OCI-M2 (cell line): ENCODE measurements around the gene DAZAP1.

ENCODE experiments used
- DNase-seq: peaks from one replicate; lab custom pipeline; 2025; ENCODE audit not compliant: unreplicated experiment; lab: John Stamatoyannopoulos, UW

Gene DAZAP1

DNA sequence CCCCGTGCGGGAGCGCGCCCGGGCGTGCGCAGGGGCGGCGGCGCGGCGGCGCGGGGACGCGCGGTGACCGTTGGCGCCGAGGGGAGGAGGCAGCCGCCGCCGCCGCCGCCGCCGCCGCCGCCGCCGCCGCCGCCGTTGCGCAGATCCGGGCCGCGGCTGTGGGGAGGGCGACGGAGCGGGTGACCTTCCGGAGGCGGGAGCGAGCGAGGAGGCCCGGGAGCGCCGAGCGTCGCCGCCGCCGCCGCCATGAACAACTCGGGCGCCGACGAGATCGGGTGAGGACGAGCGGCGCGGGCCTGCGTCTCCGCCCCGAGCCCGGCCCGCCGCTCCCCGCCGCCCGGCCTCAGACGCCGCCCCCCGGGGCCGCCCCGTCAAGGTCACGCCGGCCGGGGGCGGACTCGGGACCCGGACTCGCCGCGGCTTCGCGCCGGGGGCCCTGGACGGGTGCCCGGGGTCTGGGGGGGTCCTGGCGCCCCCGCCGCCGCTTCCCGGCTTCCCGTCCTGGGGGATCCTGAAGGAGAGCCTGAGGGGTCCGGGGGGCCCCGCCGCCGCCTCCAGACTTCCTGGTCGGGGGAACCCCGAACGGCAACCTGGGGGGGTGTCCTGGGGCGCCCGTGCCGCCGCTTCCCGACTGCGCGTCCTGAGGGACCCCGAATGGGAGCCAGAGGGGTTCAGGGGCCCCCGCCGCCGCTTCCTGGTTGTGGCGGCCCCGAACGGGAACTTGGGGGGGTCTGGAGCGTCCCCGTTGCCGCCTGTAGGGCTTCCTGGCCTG lies at the start of gene DAZAP1:
Gene DAZAP1 (plus strand): TSS at position 59 of the 772 bp plus-strand sequence. CDS start 188 bp downstream, at position 247.
- no peak for DNase-seq

DNA sequence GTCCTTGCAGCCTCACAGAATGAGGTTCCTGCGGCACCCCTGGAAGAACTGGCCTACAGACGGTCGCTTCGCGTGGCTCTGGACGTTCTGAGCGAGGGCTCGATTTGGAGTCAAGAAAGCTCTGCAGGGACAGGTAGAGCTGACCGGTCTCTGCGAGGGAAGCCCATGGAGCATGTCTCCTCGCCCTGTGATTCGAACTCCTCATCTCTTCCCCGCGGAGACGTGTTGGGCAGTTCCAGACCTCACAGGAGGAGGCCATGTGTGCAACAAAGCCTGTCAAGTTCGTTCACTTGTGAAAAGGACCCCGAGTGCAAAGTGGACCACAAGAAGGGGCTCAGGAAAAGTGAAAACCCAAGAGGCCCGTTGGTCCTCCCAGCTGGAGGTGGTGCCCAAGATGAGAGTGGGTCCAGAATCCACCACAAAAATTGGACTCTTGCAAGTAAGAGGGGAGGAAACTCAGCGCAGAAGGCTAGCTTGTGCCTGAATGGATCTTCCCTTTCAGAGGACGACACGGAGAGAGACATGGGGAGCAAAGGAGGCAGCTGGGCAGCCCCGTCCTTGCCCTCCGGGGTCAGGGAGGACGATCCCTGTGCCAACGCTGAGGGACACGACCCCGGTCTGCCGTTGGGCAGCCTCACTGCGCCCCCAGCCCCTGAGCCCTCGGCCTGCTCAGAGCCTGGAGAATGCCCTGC lies 47.1 kb upstream of the DAZAP1 start:
- no peak for DNase-seq

DNA sequence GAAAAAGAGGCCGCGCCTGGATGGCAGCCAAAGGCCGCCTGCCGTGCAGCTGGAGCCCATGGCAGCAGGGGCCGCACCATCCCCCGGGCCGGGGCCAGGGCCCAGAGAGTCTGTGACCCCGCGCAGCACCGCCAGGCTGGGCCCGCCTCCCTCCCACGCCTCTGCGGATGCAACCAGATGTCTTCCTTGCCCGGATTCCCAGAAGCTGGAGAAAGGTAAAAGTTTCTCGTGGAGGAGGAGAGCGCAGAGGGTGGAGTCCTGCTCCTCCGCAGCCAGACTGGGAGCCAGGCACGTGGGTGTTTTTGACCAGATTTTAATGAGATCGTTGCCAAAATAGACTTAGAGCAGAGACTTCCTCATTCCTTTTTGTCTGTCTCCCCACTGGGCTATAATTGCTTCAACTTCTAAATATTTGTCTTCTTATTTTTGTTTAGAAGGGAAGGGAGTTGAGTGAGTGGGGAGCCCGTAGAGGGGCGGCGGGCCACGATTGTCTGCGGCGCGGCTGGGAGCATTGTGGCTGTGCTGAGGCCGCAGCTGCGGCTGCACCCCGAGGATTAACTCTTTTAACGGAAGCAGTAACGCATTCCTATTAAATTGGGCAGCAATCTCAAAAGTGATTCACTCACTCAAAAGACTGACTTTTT lies 46.4 kb upstream of the DAZAP1 start:
- DNase-seq: no peak

DNA sequence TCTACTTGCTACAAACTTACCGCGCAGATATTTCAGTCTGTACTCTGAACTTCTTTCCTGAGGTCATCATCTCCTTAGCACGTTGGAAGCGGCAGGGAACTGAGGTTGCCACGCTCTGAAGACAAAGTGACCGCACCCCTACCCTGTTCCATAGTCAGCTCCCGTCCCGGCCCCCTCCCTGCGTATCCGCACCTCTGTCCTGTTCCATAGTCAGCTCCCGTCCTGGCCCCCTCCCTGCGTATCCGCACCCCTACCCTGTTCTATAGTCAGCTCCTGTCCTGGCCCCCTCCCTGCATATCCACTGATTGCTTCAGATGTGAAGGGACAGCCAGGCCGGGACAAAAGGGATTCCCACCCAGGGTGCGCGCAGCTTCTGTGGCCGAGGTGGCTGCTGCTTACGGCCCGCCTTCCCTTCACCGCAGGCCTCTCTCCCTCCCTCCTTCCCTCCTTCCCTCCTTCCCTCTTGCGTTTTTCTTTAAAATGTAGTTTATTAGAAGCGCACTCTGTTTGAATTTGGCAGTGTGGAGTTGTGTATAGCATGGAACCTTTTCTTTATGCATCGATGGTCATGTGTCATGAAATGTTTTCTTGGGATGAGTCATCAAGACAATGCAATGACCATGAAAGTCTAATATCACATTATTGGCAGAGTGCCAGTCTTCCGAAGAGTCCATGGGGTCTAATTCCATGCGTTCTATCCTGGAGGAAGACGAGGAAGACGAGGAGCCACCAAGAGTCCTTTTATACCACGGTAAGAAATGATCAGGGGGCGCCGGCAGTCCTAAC lies 45.6 kb upstream of the DAZAP1 start:
- DNase-seq: no peak

DNA sequence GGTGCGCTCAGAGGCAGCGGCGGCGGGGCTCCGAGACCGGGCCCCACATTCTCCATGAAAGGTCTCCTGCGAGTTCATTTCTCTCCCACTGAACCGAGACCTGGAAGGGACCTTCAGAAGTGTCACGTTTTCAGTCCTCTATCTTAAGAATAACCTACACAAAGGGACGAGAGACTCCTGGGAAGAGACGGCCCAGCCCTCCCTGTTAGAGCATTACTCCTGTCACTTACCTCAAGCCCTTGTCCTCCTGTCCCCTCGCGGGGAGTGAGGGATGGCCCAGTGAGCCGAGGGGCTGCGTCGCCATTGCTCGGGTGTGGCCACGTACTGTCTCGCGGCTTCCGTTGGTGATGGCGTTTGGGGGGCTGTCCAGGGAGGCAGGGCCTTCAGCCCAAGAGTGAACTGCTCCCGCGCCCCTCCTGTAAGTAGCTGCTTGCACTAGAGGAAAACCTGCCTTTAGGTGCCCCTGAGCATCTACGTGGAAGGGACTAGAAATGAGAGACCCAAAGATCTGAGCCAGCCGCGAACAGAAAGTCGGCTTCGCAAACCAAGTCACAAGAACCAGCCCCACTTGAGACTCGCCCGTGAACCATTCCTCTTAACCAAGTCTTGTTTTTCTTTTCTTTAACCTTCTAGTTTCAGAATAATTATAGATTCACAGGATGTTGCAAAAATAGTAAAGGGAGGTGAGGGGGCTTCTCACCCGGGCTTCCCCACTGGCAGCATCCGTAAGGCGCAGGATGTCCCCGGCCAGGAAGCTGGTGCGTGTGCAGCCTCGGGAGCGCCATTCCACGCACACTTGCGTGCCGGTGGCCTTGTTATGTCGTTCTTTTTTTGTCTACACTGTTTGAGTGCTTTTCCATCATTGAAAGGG lies 44.8 kb upstream of the DAZAP1 start:
- no peak for DNase-seq

DNA sequence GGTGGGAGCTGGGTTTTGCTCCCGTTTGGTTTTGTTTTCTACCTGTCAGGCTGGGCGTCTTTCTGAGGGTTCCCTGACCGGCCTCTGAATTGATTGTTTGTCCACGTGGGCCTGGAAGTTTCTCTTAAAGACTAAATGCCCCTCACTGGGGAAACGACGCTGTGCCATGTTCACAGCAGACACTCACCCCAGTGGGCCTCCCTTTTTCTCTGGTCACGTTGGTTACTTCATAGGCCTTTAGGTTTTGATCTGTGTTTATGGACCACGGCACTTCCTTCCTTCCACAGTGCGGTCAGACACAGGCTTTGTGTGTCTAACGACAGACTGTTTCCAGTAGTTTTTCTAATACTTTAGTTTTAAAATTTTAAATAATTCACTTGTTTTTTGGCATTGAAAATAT lies 43.8 kb upstream of the DAZAP1 start:
- DNase-seq: no peak

DNA sequence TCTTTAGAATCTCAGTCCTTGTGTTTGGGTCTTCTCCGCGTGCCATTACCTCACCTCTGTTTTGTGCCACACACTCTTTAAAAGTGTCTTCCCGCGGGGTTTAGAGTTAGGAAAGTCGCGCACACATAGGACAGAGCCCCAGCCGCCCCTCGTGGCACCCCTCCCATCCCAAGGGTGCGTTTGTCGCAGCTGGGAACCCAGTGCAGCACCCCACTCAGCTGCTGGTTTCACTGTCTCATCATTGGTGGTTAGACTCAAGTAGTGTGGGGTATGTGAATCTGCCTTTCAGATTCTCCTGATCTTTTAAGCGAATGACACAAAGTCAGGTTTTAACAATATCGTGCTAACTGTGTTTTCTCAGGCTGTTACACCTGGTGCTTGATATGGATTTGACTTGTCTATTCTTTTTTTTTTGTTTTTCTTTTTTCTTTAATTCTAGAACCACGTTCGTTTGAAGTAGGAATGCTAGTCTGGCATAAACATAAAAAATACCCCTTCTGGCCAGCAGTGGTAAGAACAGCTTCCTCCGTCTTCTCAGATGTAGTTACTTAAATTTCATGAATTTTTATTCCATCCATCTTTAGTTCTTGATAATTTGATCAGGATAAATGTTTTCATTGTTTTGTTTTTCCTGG lies 43.2 kb upstream of the DAZAP1 start:
- DNase-seq: no peak

DNA sequence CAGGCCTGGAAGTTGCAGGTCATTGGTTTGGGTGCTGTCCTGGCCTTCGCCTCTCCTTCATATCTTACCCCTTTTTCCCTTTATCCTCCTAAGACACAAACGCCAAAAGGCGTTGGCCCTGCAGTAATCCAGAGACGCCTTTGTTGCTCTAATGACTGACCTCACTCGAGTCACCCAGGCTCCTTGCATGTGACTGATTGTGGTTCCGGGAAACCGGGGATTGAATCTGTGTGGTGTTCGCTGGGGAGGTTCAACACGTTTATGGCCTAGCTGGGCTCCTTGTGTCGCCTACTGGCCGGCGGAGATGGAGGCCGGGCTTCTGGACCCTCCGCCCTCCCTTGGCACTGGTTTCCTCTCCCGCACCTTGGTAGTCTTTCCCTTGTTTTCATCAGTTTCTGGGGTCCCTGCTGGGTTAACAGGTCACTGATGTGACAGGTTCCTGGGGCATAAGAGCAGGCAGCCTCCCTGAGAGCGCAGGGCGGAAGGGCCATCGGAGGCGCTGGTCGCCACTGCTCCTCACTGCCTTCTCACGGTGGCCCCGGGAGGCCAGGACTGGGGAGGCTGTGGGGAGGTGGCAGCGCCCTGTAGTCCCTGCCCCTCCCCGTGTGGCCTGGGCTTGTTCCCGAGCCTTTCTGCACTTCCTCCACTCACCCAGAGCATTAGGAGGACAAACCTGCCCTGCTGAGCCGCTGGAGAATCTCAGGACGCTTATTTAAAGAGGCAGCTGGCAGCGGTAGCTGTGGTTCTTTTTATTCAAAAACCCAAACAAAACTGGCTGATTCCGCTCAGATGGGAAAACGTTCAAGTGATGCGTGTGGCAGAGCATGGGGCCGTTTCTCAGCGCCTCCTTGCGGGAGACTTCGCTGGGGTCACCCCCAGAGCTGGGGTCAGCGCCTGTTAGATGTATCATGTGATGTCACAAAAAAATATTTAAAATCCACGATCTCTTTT lies 41.8 kb upstream of the DAZAP1 start:
- DNase-seq: no peak

DNA sequence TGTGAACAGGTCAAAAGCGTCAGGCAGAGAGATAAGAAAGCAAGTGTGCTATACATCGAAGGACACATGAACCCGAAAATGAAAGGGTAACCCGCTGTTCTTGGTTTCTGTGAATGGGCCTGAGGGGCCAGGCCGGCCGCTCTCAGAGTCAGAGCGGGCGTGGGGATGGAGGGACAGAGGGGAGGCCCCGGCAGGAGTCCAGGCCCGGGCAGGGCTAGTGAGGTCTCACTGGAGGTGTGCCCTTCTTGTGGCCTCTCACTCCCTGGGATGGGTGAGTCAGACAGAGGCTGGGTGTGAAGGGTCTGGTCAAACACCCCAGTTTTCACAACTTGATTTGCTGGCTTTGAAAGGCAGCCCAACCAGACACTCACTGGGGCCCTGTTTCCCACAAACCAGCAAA lies 41.1 kb upstream of the DAZAP1 start:
- DNase-seq: no peak

DNA sequence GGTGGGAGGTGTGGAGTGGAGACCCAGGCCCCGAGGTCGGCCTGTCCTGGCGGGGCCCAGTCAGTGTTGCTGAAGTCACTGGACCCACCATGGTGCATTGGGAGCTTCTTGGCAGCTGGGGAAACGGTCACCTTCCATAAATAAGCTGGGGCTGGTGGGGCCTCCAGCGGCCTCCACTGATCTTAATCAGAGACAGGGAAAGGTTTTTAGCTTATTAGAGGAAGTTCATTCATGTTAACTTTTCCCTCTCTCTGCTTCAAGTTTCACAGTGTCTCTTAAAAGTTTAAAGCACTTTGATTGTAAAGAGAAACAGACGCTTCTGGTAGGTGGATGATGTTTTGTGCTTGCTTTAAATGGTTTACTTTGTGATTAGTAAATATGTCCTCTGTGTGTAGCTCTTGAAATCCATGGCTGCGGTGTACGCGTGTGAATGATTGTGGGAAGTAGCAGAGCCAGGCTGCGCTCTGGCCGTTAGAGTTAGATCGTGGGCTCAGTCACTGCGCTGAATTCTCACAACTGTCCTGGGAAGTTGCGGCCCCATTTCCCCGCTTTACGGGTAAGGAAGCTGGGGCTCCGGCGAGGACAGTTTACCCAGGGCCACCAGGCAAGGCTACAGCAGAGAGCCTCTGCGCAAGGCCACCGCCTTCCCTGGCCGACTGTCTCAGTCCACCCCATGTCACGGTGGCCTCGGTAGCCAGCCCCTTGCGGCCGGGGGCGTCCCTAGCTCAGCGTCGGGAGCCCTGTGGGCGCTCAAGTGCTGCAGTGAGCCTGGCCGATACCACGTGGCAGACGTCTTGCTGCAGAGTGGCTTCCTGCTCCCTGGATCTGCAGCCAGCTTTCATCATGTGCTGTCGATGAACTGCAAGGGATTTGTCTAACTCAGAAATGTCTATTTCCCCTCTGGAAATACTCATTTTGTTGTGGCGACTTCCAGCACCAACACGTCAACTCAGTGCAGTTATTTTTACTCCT lies 40.2 kb upstream of the DAZAP1 start:
- DNase-seq: no peak

DNA sequence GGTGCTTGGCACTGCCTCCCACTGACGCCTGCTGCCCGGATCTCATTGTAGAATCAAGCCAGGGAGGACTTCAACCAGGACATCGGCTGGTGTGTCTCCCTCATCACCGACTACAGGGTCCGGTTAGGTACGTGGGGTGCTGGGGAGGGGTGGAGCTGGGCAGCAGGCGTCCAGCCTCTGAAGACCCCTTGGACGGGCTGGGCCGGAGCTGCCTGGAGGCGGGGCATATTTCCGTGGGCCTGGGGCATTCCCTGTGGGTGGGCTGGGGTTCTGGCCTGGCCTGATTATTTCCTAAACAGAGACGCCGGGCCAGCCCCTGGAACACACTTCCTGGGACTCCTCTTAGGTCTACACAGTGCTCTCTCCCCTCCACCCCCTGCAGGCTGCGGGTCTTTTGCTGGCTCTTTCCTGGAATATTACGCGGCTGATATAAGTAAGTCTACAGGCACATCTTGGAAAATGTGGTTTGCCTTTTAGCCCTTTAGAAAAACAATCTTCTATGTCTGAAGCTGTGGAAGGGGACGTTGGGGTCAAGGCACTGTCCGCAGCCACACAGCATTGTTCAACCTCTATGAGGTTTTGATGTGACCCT lies 38.1 kb upstream of the DAZAP1 start:
- no peak for DNase-seq

DNA sequence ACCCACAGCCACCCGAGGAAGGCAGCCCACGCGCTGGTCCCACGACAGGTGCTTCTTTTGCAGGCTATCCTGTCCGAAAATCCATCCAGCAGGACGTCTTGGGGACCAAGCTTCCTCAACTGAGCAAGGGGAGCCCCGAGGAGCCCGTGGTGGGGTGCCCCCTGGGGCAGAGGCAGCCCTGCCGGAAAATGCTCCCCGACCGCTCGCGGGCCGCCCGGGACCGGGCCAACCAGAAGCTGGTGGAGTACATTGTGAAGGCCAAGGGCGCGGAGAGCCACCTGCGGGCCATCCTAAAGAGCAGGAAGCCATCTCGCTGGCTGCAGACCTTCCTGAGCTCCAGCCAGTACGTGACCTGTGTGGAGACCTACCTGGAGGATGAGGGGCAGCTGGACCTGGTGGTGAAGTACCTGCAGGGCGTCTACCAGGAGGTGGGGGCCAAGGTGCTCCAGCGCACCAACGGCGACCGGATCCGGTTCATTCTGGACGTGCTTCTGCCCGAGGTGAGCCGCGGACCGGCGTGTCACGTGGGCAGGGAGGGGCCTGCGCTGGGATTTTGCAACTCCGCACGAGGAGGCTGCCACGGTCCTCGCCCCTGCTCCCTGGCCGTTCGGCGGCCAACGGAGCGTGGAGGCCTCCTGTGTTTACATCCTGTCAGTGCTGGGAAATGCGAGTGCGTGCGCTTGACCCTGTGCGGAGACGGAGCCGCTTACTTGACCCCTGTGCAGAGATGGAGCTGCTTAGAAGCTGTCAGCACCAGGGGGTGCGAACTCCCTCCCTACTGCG lies 36.6 kb upstream of the DAZAP1 start:
- DNase-seq: no peak

DNA sequence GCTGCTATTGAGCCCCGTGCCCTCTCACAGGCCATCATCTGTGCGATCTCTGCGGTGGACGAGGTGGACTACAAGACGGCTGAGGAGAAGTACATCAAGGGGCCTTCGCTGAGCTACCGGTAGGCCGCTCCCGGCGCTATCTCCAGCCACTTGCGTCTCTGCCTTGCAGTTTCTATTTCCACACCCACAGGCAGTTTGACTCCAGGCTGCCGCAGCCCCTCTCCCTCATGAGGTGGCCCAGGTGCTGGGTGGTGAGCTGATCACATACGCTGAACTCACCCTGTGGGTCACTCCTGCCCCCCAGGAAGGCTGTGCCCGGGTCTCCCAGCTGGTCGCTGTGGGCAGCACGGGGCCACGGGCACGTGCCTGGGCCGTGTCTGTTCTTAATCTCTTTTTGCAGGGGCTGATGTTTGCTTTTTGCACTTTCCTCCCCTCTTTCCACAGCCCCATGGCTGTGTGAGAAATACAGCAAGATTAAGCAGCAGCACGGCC lies 34.3 kb upstream of the DAZAP1 start:
- no peak for DNase-seq

DNA sequence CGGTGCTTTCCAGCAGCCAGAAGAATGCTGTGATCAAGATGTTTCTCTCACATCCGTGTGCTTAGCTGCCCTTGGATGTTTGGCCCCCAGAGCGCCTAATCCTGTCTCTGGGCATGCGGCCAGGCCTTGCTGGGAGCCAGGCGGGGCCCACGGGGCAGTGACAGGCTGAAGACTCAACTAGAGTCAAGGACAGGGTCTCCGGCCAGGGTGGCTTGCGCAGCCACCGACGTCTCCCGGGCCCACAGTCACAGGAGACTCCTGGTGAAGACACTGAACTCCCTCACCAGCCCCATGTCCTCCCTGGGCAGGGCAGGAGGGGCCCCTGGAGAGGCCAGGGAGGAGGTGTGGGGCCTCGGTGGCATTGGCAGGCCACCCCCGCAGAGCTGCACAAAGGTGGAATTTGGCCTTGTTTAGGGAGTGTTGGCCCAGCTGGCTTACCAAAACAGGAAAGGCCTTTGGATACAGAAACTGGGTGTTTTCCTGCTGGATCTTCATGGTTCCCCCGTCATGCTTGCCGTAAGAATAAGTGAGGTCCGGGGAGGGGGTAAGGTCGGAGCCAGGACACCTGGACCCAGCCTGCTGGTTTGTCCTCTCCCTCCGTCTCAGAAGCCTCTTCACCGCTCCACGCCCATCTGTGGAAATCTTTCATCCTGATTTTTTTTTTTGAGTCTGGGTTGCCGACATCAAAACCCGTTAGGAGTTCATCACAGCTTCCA lies 33.7 kb upstream of the DAZAP1 start:
- DNase-seq: no peak

DNA sequence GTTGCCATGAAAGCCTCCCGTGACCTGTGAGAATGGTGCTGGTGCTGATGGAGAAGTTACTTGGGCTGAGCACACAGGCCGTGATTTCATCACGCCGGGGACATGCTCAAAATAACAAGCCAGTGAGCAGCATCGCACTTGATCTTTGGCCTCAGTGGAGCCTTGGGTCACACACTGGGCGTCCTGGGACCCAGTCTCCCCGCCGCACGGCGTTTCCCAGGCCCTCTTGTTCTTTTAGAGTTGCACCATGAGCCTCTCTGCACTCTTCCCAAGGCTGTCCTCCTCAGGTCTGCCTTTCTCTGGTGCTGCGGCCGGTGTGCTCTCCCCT lies 33.2 kb upstream of the DAZAP1 start:
- no peak for DNase-seq

DNA sequence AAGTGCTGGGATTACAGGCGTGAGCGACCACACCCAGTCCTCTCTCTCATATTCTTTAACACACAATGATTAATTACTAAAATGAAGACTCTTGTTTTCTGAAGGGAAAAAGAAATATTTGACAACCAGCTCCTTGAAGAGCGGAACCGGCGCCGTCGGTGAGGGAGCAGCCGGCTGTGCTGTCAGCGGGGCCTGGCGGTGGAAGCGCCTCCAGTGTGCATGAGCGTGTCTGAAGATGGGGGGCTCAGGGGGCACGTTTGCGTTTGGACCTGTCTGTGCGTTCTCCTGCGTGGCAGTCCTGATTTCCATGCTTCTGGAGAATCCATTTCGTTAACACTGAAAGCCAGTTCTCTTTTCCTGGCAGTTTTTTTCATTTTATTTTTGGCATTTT lies 31.0 kb upstream of the DAZAP1 start:
- no peak for DNase-seq
